GM12865 (cell line): Measurements from ENCODE around the gene ZNF76.

Experiments used
- DNase-seq: peaks from one replicate; pipeline ENCODE4 v3.0.0; 2010; ENCODE audit warnings: low read depth
- H3K4me3 ChIP-seq: 2 replicates; pipeline ENCODE4 v1.5.1; 2011; ENCODE audit warnings: mild to moderate bottlenecking, low read depth, low read length, control low read depth
- CTCF ChIP-seq: IDR thresholded peaks from 2 replicates; pipeline ENCODE4 v1.5.1; 2011; ENCODE audit warnings: low read length, control low read depth, low read depth, inconsistent platforms; ENCODE audit not compliant: insufficient read depth; ENCODE audit errors: missing control alignments

The ZNF76 gene

GRCh38 chr6:35295036-35295435, 35.5 kb downstream of the ZNF76 start:
- no peak for TF ChIP-seq CTCF
- no peak overlapping the region for H3K4me3 ChIP-seq
- DNase-seq, result no peak

GRCh38 chr6:35295521-35296315, 36.2 kb downstream of the ZNF76 start:
- TF ChIP-seq CTCF, result no peak
- H3K4me3 ChIP-seq, result no peak overlapping the region
- no peak for DNase-seq

- no peak for DNase-seq
Measured at GRCh38 chr6:35296931-35297600, 37.5 kb downstream of the ZNF76 start.

GRCh38 chr6:35297601-35298481, 38.3 kb downstream of the ZNF76 start, which contains the start of gene DEF6:
TSS of gene DEF6 (plus strand) at chr6:35297818. CDS start at chr6:35297857, 39 bp downstream.
- peak; percentile 95 for DNase-seq
- peak; percentile 98 for TF ChIP-seq CTCF
- peak within 1 kb of the TSS; percentile 90 for H3K4me3 ChIP-seq

More at GRCh38 chr6:35296931-35297600, 37.5 kb downstream of the ZNF76 start:
- H3K4me3 ChIP-seq, result no peak overlapping the region; the same call in 1 of the 2 replicates
- no peak for TF ChIP-seq CTCF

- peak; percentile 35 for DNase-seq
- H3K4me3 ChIP-seq, result peak overlapping the region; percentile 90
- TF ChIP-seq CTCF, result no peak
Measured at GRCh38 chr6:35298625-35299140, 39.1 kb downstream of the ZNF76 start.

- TF ChIP-seq CTCF, result no peak
- peak; percentile 49 for DNase-seq
- peak overlapping the region; percentile 90 for H3K4me3 ChIP-seq
Measured at GRCh38 chr6:35299674-35300073, 40.1 kb downstream of the ZNF76 start.
